Measurements from ENCODE around the gene ZFP69. TPM values are rescaled to one million over a fixed set of nuclear protein-coding genes. Genes with fewer than 3 reads are reported as not detected.

ZFP69 gene
- polyA plus RNA-seq, 3 donors = 2.1 to 3.8 (median 2.5) TPM

GRCh38 chr1:40454873-40455272 is 22.2 kb upstream of the ZFP69 start:
- H3K9me3 Mint-ChIP-seq = peaks cover 50 to 93% (median 86%) of the 10 kb centered on the region in 7 donors
- H3K27ac ChIP-seq (ENCODE audit: low read depth in 1 of 2, low read length in 2 of 2) = no peak overlapping the region
- H3K4me2 ChIP-seq (replicated peaks; ENCODE audit: extremely low read depth, low read length, poor library complexity, severe bottlenecking) = no peak overlapping the region
- no peak overlapping the region for H3K4me3 ChIP-seq (replicated peaks in 1 of 3; ENCODE audit: low read depth in 2 of 3, low read length in 3 of 3)
- H3K27ac Mint-ChIP-seq = no peak overlapping the region
- intact Hi-C loops (cut with micrococcal nuclease) = loop anchor here in 1 of 2 donors (10.0 kb wide), 1 partner anchor 60 kb away; no protein-coding TSS in a partner anchor
- H3K9me3 ChIP-seq (replicated peaks in 1 of 2; ENCODE audit: control insufficient read depth in 1 of 2, insufficient read depth in 1 of 2, low read length in 2 of 2) = peaks cover 46 to 71% of the 10 kb centered on the region in 2 donors
- no peak overlapping the region for H3K9ac ChIP-seq (ENCODE audit: insufficient read depth, low read length, poor library complexity, severe bottlenecking)
- H3K4me3 Mint-ChIP-seq = no peak overlapping the region
- no peaks in the 10 kb centered on the region for H3K27me3 ChIP-seq (ENCODE audit: control insufficient read depth in 2 of 2, insufficient read depth in 2 of 2, low read length in 2 of 2)
- H4K20me1 ChIP-seq (ENCODE audit: insufficient read depth, low read length) = no peaks in the 10 kb centered on the region
- peaks cover 9 to 12% of the 10 kb centered on the region in 2 donors for H3K4me1 ChIP-seq (ENCODE audit: control insufficient read depth in 1 of 2, insufficient read depth in 2 of 2, low read length in 2 of 2)
- H3K4me1 Mint-ChIP-seq = peaks cover 12% of the 10 kb centered on the region
- DNase-seq = no peak
- peaks cover 12 to 47% of the 10 kb centered on the region in 2 donors for H3K36me3 ChIP-seq (replicated peaks in 1 of 2; ENCODE audit: control insufficient read depth in 1 of 2, insufficient read depth in 2 of 2, low read length in 2 of 2)
- peaks cover 0 to 1% (median 0%) of the 10 kb centered on the region in 3 donors for H3K27me3 Mint-ChIP-seq (ENCODE audit: low read depth in 3 of 3)
- no peak overlapping the region for H2AFZ ChIP-seq (ENCODE audit: insufficient read depth, low read depth, low read length, poor library complexity, severe bottlenecking)
- H3K36me3 Mint-ChIP-seq = peaks cover 41 to 61% of the 10 kb centered on the region in 2 donors
- WGBS (ENCODE audit: insufficient coverage) = no CpG with 5 or more reads among the region's 1 CpG
- no peak for TF ChIP-seq CTCF (IDR thresholded peaks at IDR 0.05)
- no peaks in the 10 kb centered on the region for H3K79me2 ChIP-seq (ENCODE audit: insufficient read depth, low read length)

GRCh38 chr1:40462956-40463590 is 14.0 kb upstream of the ZFP69 start:
- H3K9me3 ChIP-seq (replicated peaks in 1 of 2; ENCODE audit: control insufficient read depth in 1 of 2, insufficient read depth in 1 of 2, low read length in 2 of 2) = peaks cover 66 to 100% of the 10 kb centered on the region in 2 donors
- intact Hi-C loops (cut with micrococcal nuclease) = no loop called here
- no peak overlapping the region for H3K27ac ChIP-seq (ENCODE audit: low read depth in 1 of 2, low read length in 2 of 2)

More at GRCh38 chr1:40462956-40463590, 14.0 kb upstream of the ZFP69 start:
- Mint-ChIP-seq H3K4me1 (no peaks in the 10 kb centered on the region), H3K27me3 (ENCODE audit: low read depth in 3 of 3) (peaks cover 0 to 1% (median under 1%) of the 10 kb centered on the region in 3 donors), H3K27ac (no peak overlapping the region), H3K36me3 (peaks cover 28 to 61% of the 10 kb centered on the region in 2 donors), H3K9me3 (peaks cover 55 to 97% (median 95%) of the 10 kb centered on the region in 7 donors), H3K4me3 (no peak overlapping the region)
- Histone ChIP-seq H3K36me3 (replicated peaks in 1 of 2; ENCODE audit: control insufficient read depth in 1 of 2, insufficient read depth in 2 of 2, low read length in 2 of 2) (peaks cover 16 to 50% of the 10 kb centered on the region in 2 donors), H3K4me1 (ENCODE audit: control insufficient read depth in 1 of 2, insufficient read depth in 2 of 2, low read length in 2 of 2) (no peaks in the 10 kb centered on the region), H3K27me3 (ENCODE audit: control insufficient read depth in 2 of 2, insufficient read depth in 2 of 2, low read length in 2 of 2) (no peaks in the 10 kb centered on the region), H3K9ac (ENCODE audit: insufficient read depth, low read length, poor library complexity, severe bottlenecking) (no peak overlapping the region), H3K4me2 (replicated peaks; ENCODE audit: extremely low read depth, low read length, poor library complexity, severe bottlenecking) (no peak overlapping the region), H3K4me3 (replicated peaks in 1 of 3; ENCODE audit: low read depth in 2 of 3, low read length in 3 of 3) (peak overlapping the region in 1 of 3 experiments; percentile 30), H2AFZ (ENCODE audit: insufficient read depth, low read depth, low read length, poor library complexity, severe bottlenecking) (no peak overlapping the region), H3K79me2 (ENCODE audit: insufficient read depth, low read length) (no peaks in the 10 kb centered on the region), H4K20me1 (ENCODE audit: insufficient read depth, low read length) (no peaks in the 10 kb centered on the region)
- no CpG with 5 or more reads among the region's 3 CpGs for WGBS (ENCODE audit: insufficient coverage)
- no peak for TF ChIP-seq CTCF (IDR thresholded peaks at IDR 0.05)
- DNase-seq = no peak
